Uterus (tissue), 2 donors: Measurements from ENCODE around the gene ALDH1L1.

Experiments
- POLR2A ChIP-seq, 2 donors: fragments of 450-650 bp; IDR thresholded peaks; one replicate each; pipeline ENCODE4 v1.6.1; 2016; ENCODE audit warnings: antibody characterized with exemption in 2 of 2, mild to moderate bottlenecking in 1 of 2, moderate library complexity in 1 of 2
- TF ChIP-seq, protein P1 (sequence below), 4 experiments: fragments of 200-600 bp in 2 of 4; fragments of 450-650 bp in 2 of 4; sonication (generic) in 2 of 4; IDR thresholded peaks; one replicate each; pipeline ENCODE4 v1.5.1; 2016 to 2019; ENCODE audit warnings: antibody characterized with exemption in 4 of 4, mild to moderate bottlenecking in 2 of 4, moderate library complexity in 1 of 4

DNA sequence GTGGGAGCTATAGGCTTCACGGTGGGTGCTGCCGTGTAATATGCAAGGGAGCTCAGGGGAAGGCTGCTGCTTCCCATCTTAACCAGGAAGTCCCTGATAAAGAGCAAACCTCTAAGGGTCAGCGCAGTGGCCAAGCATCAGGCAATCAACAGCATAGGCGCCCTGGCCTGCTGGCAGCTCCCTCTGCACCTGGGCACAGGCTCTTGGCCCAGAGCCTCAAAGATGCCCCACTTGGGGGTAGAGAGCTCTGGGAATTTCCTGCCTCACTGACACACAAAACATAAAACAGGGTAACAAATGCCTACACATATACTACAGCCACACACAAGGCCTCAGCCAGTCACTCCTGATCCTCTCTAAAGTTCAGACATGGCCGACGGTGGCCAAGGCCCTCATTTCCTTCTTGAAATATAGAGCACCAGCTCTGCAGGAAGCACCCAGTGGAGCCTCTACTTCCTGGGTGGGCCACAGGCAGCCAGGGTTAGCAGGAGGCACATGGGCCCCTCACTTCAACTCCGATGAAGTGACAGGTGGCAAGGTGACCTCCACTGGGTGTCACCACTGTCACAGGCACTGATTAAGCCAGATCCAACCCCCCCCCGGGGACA, 116.9 kb downstream of the ALDH1L1 start:
- TF ChIP-seq, protein P1, sequence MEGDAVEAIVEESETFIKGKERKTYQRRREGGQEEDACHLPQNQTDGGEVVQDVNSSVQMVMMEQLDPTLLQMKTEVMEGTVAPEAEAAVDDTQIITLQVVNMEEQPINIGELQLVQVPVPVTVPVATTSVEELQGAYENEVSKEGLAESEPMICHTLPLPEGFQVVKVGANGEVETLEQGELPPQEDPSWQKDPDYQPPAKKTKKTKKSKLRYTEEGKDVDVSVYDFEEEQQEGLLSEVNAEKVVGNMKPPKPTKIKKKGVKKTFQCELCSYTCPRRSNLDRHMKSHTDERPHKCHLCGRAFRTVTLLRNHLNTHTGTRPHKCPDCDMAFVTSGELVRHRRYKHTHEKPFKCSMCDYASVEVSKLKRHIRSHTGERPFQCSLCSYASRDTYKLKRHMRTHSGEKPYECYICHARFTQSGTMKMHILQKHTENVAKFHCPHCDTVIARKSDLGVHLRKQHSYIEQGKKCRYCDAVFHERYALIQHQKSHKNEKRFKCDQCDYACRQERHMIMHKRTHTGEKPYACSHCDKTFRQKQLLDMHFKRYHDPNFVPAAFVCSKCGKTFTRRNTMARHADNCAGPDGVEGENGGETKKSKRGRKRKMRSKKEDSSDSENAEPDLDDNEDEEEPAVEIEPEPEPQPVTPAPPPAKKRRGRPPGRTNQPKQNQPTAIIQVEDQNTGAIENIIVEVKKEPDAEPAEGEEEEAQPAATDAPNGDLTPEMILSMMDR (IDR thresholded peaks at IDR 0.05), result no peak
- TF ChIP-seq POLR2A (IDR thresholded peaks at IDR 0.05), result no peak
